ENCODE measurements around the gene IFIT5.

DNA sequence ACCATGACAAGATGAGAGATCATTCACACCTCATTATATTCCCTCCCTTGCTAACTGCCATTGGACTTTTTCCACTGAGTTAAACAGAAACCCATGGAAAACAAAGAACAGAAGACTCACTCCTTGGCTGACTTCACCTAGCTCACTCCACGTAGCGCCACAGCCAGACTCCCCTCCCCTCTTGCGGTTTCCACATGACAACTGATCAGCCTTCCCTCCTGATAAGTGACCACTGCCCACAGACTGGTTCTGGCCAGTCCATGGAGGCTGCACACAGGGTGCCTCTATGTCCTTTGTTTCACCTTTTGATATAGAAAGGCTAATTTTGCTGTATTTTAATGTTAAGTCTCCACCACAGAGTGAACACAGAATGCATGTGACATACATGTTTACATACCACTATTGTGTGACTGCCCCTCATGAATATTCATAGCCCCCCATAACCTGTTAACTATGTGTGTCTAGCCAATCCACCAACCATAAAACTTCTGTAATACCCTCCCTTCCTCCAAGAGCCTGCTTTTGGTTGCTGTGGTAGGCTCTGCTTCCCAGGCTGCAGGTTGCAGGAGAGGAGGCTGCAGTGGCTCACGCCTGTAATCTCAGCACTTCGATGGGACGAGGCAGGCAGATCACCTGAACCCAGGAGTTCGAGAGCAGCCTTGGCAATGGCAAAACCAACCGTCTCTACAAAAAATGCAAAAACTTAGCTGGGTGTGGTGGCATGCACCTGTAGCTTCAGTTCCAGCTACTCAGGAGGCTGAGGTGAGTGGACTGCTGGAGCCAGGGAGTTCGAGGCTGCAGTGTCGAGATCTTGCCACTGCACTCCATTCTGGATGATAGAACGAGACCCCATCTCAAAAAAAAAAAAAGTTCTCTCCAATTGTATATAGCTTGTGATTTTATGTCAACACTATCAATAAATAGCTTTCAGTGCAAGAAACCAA is 10.0 kb upstream of the IFIT5 start:
- TF ChIP-seq CTCF (IDR thresholded peaks at IDR 0.05; ENCODE audit: low read depth, low read length, poor library complexity, severe bottlenecking) (no peak), EZH2phosphoT487 (IDR thresholded peaks at IDR 0.05; ENCODE audit: borderline replicate concordance, low read length) (no peak)

All from DOHH2 (cell line).